Measurements from ENCODE around the gene ANXA2. TPM values are rescaled to one million over a fixed set of nuclear protein-coding genes. Genes with fewer than 3 reads are reported as not detected.
"Not testable (repeated sequence)": the region's sequence is repeated elsewhere in the genome, so short reads cannot be mapped to it uniquely, and the experiment has no call there.

The ANXA2 gene
- total RNA-seq, 5 donors from 2014 or later (not counting 1 experiment from before 2014, with no cell fraction given) = 59.4 to 223 (median 159) TPM

- ATAC-seq (replicated peaks in 1 of 4); H3K36me3 ChIP-seq (ENCODE audit: control insufficient read depth in 2 of 2, extremely low read depth in 1 of 2, insufficient read depth in 1 of 2, low read length in 1 of 2); H3K4me3 ChIP-seq (ENCODE audit: control insufficient read depth in 1 of 2, extremely low read depth in 1 of 2, low read length in 1 of 2); H3K4me3 Mint-ChIP-seq; H3K36me3 Mint-ChIP-seq; H3K27ac ChIP-seq (ENCODE audit: low read length); H3K4me1 Mint-ChIP-seq; H3K9me3 Mint-ChIP-seq; H3K27me3 ChIP-seq (replicated peaks in 1 of 2; ENCODE audit: control insufficient read depth in 2 of 2, extremely low read depth in 1 of 2, insufficient read depth in 2 of 2, low read length in 1 of 2); DNase-seq; CTCF ChIA-PET; H3K4me1 ChIP-seq (ENCODE audit: control insufficient read depth in 1 of 2, extremely low read depth in 1 of 2, insufficient read depth in 2 of 2, low read length in 2 of 2); H3K9me3 ChIP-seq; H3K27ac Mint-ChIP-seq: not testable (repeated sequence)
- 73% methylated on average over 3 of the region's 4 CpGs for WGBS (ENCODE audit: insufficient coverage)
- POLR2A ChIA-PET = interaction anchor here in 1 of 2 donors (0.6 kb wide), 1 partner anchor 581 kb away, joined by 7 read pairs; no protein-coding TSS in a partner anchor
- H3K27me3 Mint-ChIP-seq = peaks cover 12 to 41% of the 10 kb centered on the region in 2 donors
Observed at GRCh38 chr15:60335296-60335695, 62.5 kb downstream of the ANXA2 start.

GRCh38 chr15:60328852-60329443 lies 68.8 kb downstream of the ANXA2 start:
- H3K27ac Mint-ChIP-seq = no peak overlapping the region
- no peaks in the 10 kb centered on the region for H3K9me3 Mint-ChIP-seq
- H3K9me3 ChIP-seq = no peaks in the 10 kb centered on the region
- ChIA-PET POLR2A (no interaction called here), CTCF (interaction anchor here (0.6 to 4.5 kb wide), 3 partner anchors 98 to 638 kb away, joined by 3 to 30 read pairs (median 16); no protein-coding TSS in a partner anchor)
- no peaks in the 10 kb centered on the region for H3K36me3 Mint-ChIP-seq
- WGBS (ENCODE audit: insufficient coverage) = no CpG with 5 or more reads among the region's 7 CpGs
- peak in 20 of 35 experiments; percentile 2 to 59 (median 11) for DNase-seq
- no peak overlapping the region for H3K4me3 Mint-ChIP-seq
- peaks cover 0 to 16% of the 10 kb centered on the region in 2 experiments for H3K27me3 ChIP-seq (replicated peaks in 1 of 2; ENCODE audit: control insufficient read depth in 2 of 2, extremely low read depth in 1 of 2, insufficient read depth in 2 of 2, low read length in 1 of 2)
- H3K27ac ChIP-seq (ENCODE audit: low read length) = no peak overlapping the region
- no peak overlapping the region for H3K4me3 ChIP-seq (ENCODE audit: control insufficient read depth in 1 of 2, extremely low read depth in 1 of 2, low read length in 1 of 2)
- ATAC-seq (replicated peaks in 1 of 4) = no peak
- peaks cover 0 to 6% (median 2%) of the 10 kb centered on the region in 3 donors for H3K4me1 Mint-ChIP-seq
- peaks cover 43 to 50% of the 10 kb centered on the region in 2 donors for H3K27me3 Mint-ChIP-seq
- no peaks in the 10 kb centered on the region for H3K36me3 ChIP-seq (ENCODE audit: control insufficient read depth in 2 of 2, extremely low read depth in 1 of 2, insufficient read depth in 1 of 2, low read length in 1 of 2)
- no peaks in the 10 kb centered on the region for H3K4me1 ChIP-seq (ENCODE audit: control insufficient read depth in 1 of 2, extremely low read depth in 1 of 2, insufficient read depth in 2 of 2, low read length in 2 of 2)

GRCh38 chr15:60326824-60327654 lies 70.7 kb downstream of the ANXA2 start:
- no peak overlapping the region for H3K4me3 Mint-ChIP-seq
- no peaks in the 10 kb centered on the region for H3K9me3 Mint-ChIP-seq
- peaks cover 0 to 6% (median 2%) of the 10 kb centered on the region in 3 donors for H3K4me1 Mint-ChIP-seq
- Histone ChIP-seq H3K27ac (ENCODE audit: low read length) (no peak overlapping the region), H3K9me3 (no peaks in the 10 kb centered on the region), H3K27me3 (replicated peaks in 1 of 2; ENCODE audit: control insufficient read depth in 2 of 2, extremely low read depth in 1 of 2, insufficient read depth in 2 of 2, low read length in 1 of 2) (peaks cover 0 to 16% of the 10 kb centered on the region in 2 experiments), H3K36me3 (ENCODE audit: control insufficient read depth in 2 of 2, extremely low read depth in 1 of 2, insufficient read depth in 1 of 2, low read length in 1 of 2) (no peaks in the 10 kb centered on the region), H3K4me1 (ENCODE audit: control insufficient read depth in 1 of 2, extremely low read depth in 1 of 2, insufficient read depth in 2 of 2, low read length in 2 of 2) (no peaks in the 10 kb centered on the region), H3K4me3 (ENCODE audit: control insufficient read depth in 1 of 2, extremely low read depth in 1 of 2, low read length in 1 of 2) (no peak overlapping the region)
- ChIA-PET POLR2A (interaction anchor here (0.6 kb wide), 2 partner anchors 211 to 636 kb away, joined by 3 to 5 read pairs; no protein-coding TSS in a partner anchor), CTCF (interaction anchor here (0.5 to 4.5 kb wide), 25 partner anchors 10 to 636 kb away, joined by 3 to 40 read pairs (median 3); no protein-coding TSS in a partner anchor)
- DNase-seq (peak in 21 of 35 experiments; percentile 2 to 77 (median 18)), ATAC-seq (replicated peaks in 1 of 4) (peak in 2 of 4 experiments; percentile 43 to 48)
- WGBS (ENCODE audit: insufficient coverage) = 100% methylated on average over 1 of the region's 5 CpGs
- no peaks in the 10 kb centered on the region for H3K36me3 Mint-ChIP-seq
- H3K27me3 Mint-ChIP-seq = peaks cover 41% of the 10 kb centered on the region in 2 donors
- no peak overlapping the region for H3K27ac Mint-ChIP-seq

- Mint-ChIP-seq H3K4me3 (no peak overlapping the region), H3K27ac (no peak overlapping the region), H3K36me3 (no peaks in the 10 kb centered on the region), H3K9me3 (no peaks in the 10 kb centered on the region), H3K4me1 (peaks cover 0 to 6% (median 2%) of the 10 kb centered on the region in 3 donors), H3K27me3 (peaks cover 35 to 37% of the 10 kb centered on the region in 2 donors)
- Histone ChIP-seq H3K4me3 (ENCODE audit: control insufficient read depth in 1 of 2, extremely low read depth in 1 of 2, low read length in 1 of 2) (no peak overlapping the region), H3K4me1 (ENCODE audit: control insufficient read depth in 1 of 2, extremely low read depth in 1 of 2, insufficient read depth in 2 of 2, low read length in 2 of 2) (no peaks in the 10 kb centered on the region), H3K9me3 (no peaks in the 10 kb centered on the region), H3K27ac (ENCODE audit: low read length) (no peak overlapping the region), H3K36me3 (ENCODE audit: control insufficient read depth in 2 of 2, extremely low read depth in 1 of 2, insufficient read depth in 1 of 2, low read length in 1 of 2) (no peaks in the 10 kb centered on the region), H3K27me3 (replicated peaks in 1 of 2; ENCODE audit: control insufficient read depth in 2 of 2, extremely low read depth in 1 of 2, insufficient read depth in 2 of 2, low read length in 1 of 2) (peaks cover 0 to 18% of the 10 kb centered on the region in 2 experiments)
- ATAC-seq (replicated peaks in 1 of 4) = no peak
- no peak for DNase-seq
- POLR2A ChIA-PET = interaction anchor here (0.6 kb wide), 3 partner anchors 212 to 635 kb away, joined by 3 to 6 read pairs (median 5); no protein-coding TSS in a partner anchor
- CTCF ChIA-PET = interaction anchor here (0.5 to 4.5 kb wide), 19 partner anchors 9 to 636 kb away, joined by 3 to 40 read pairs (median 4); no protein-coding TSS in a partner anchor
- 30% methylated on average over 2 of the region's 6 CpGs for WGBS (ENCODE audit: insufficient coverage)
Observed at GRCh38 chr15:60326343-60326742, 71.4 kb downstream of the ANXA2 start.

GRCh38 chr15:60325905-60326304 lies 71.9 kb downstream of the ANXA2 start:
- Mint-ChIP-seq H3K4me3 (no peak overlapping the region), H3K9me3 (no peaks in the 10 kb centered on the region), H3K27me3 (peaks cover 35 to 37% of the 10 kb centered on the region in 2 donors), H3K4me1 (peaks cover 0 to 6% (median 2%) of the 10 kb centered on the region in 3 donors), H3K27ac (no peak overlapping the region), H3K36me3 (no peaks in the 10 kb centered on the region)
- H3K4me1 ChIP-seq (ENCODE audit: control insufficient read depth in 1 of 2, extremely low read depth in 1 of 2, insufficient read depth in 2 of 2, low read length in 2 of 2) = no peaks in the 10 kb centered on the region
- peaks cover 0 to 18% of the 10 kb centered on the region in 2 experiments for H3K27me3 ChIP-seq (replicated peaks in 1 of 2; ENCODE audit: control insufficient read depth in 2 of 2, extremely low read depth in 1 of 2, insufficient read depth in 2 of 2, low read length in 1 of 2)
- POLR2A ChIA-PET = interaction anchor here in 1 of 2 donors (0.6 kb wide), 1 partner anchor 319 kb away, joined by 6 read pairs; no protein-coding TSS in a partner anchor
- ATAC-seq (replicated peaks in 1 of 4) (no peak), DNase-seq (no peak)
- no CpG with 5 or more reads among the region's 6 CpGs for WGBS (ENCODE audit: insufficient coverage)
- no peaks in the 10 kb centered on the region for H3K36me3 ChIP-seq (ENCODE audit: control insufficient read depth in 2 of 2, extremely low read depth in 1 of 2, insufficient read depth in 1 of 2, low read length in 1 of 2)
- CTCF ChIA-PET = interaction anchor here (1.1 to 4.5 kb wide), 10 partner anchors 11 to 635 kb away, joined by 3 to 40 read pairs (median 8); no protein-coding TSS in a partner anchor
- no peak overlapping the region for H3K4me3 ChIP-seq (ENCODE audit: control insufficient read depth in 1 of 2, extremely low read depth in 1 of 2, low read length in 1 of 2)
- no peaks in the 10 kb centered on the region for H3K9me3 ChIP-seq
- no peak overlapping the region for H3K27ac ChIP-seq (ENCODE audit: low read length)
